H9 (cell line): ENCODE data around the gene SPDEF. TPM values are rescaled to one million over a fixed set of nuclear protein-coding genes. Genes with fewer than 3 reads are reported as not detected.

Experiments used
- DNase-seq: peaks from one replicate; pipeline ENCODE4 v3.0.0-alpha.2; 2017
- H2AFZ ChIP-seq: one replicate; pipeline ENCODE4 v1.6.1; 2013; ENCODE audit warnings: mild to moderate bottlenecking, low read length, control low read depth, moderate library complexity
- H2AK5ac ChIP-seq: 2 replicates; pipeline ENCODE4 v1.6.1; 2013; ENCODE audit warnings: low read length, control low read depth, mixed read lengths; ENCODE audit not compliant: insufficient read length
- H2BK120ac ChIP-seq: one replicate; pipeline ENCODE4 v1.6.1; 2013; ENCODE audit warnings: low read depth, mild to moderate bottlenecking, low read length, control low read depth, inconsistent platforms; ENCODE audit not compliant: poor library complexity, severe bottlenecking
- H2BK12ac ChIP-seq: 2 replicates; pipeline ENCODE4 v1.6.1; 2013; ENCODE audit warnings: low read length, control low read depth, mixed read lengths, low read depth; ENCODE audit not compliant: insufficient read length
- H2BK15ac ChIP-seq: 2 replicates; pipeline ENCODE4 v1.6.1; 2013; ENCODE audit warnings: low read depth, low read length, control low read depth
- H2BK20ac ChIP-seq: one replicate; pipeline ENCODE4 v1.6.1; 2013; ENCODE audit warnings: low read depth, mild to moderate bottlenecking, low read length, control low read depth, inconsistent platforms; ENCODE audit not compliant: poor library complexity, severe bottlenecking
- H2BK5ac ChIP-seq: 2 replicates; pipeline ENCODE4 v1.6.1; 2013; ENCODE audit warnings: low read length, control low read depth, mixed read lengths; ENCODE audit not compliant: insufficient read length
- H3K14ac ChIP-seq: 2 replicates; pipeline ENCODE4 v1.6.1; 2013; ENCODE audit warnings: low read length, control low read depth; ENCODE audit not compliant: insufficient read depth
- H3K18ac ChIP-seq: 2 replicates; pipeline ENCODE4 v1.6.1; 2013; ENCODE audit warnings: low read depth, mild to moderate bottlenecking, mixed read lengths, low read length, control low read depth; ENCODE audit not compliant: insufficient read length
- H3K23ac ChIP-seq: 2 replicates; pipeline ENCODE4 v1.6.1; 2013; ENCODE audit warnings: low read length, control low read depth, mixed read lengths, low read depth; ENCODE audit not compliant: insufficient read length
- H3K23me2 ChIP-seq: 2 replicates; pipeline ENCODE4 v1.6.1; 2013; ENCODE audit warnings: low read depth, mild to moderate bottlenecking, mixed read lengths, low read length, control low read depth; ENCODE audit not compliant: insufficient read length, poor library complexity, severe bottlenecking
- H3K27ac ChIP-seq: 2 replicates; pipeline ENCODE4 v1.5.1; 2013; ENCODE audit warnings: low read length, control low read depth, mixed read lengths, low read depth; ENCODE audit not compliant: insufficient read length
- H3K27me3 ChIP-seq: 2 replicates; pipeline ENCODE4 v1.6.1; 2013; ENCODE audit warnings: low read length, control low read depth, inconsistent platforms; ENCODE audit not compliant: insufficient read depth
- H3K4ac ChIP-seq: 2 replicates; pipeline ENCODE4 v1.6.1; 2013; ENCODE audit warnings: low read depth, mild to moderate bottlenecking, control low read depth, inconsistent platforms, low read length, moderate library complexity
- H3K4me1 ChIP-seq: 2 replicates; pipeline ENCODE4 v1.6.1; 2013; ENCODE audit warnings: low read length, control low read depth, inconsistent platforms; ENCODE audit not compliant: insufficient read depth
- H3K4me2 ChIP-seq: 2 replicates; pipeline ENCODE4 v1.6.1; 2013; ENCODE audit warnings: low read length, control low read depth, mixed read lengths; ENCODE audit not compliant: insufficient read length, insufficient read depth
- H3K56ac ChIP-seq: 2 replicates; pipeline ENCODE4 v1.6.1; 2013; ENCODE audit warnings: low read depth, mild to moderate bottlenecking, mixed read lengths, low read length, control low read depth; ENCODE audit not compliant: insufficient read length
- H3K79me1 ChIP-seq: 2 replicates; pipeline ENCODE4 v1.6.1; 2013; ENCODE audit warnings: low read depth, mild to moderate bottlenecking, moderate library complexity, low read length, control low read depth, inconsistent platforms; ENCODE audit not compliant: insufficient read depth, poor library complexity, severe bottlenecking
- H3K79me2 ChIP-seq: 2 replicates; pipeline ENCODE4 v1.6.1; 2013; ENCODE audit warnings: low read length, control low read depth, inconsistent platforms; ENCODE audit not compliant: insufficient read depth
- H3K9ac ChIP-seq: 2 replicates; pipeline ENCODE4 v1.6.1; 2013; ENCODE audit warnings: low read length, control low read depth, mixed read lengths; ENCODE audit not compliant: insufficient read length; ENCODE audit errors: extremely low read depth
- H3K9me3 ChIP-seq: one replicate; pipeline ENCODE4 v1.6.1; 2013; ENCODE audit warnings: low read depth, low read length, inconsistent platforms; ENCODE audit not compliant: control insufficient read depth
- H3T11ph ChIP-seq: one replicate; pipeline ENCODE4 v1.6.1; 2013; ENCODE audit warnings: mild to moderate bottlenecking, low read length, control low read depth, inconsistent platforms
- H4K20me1 ChIP-seq: one replicate; pipeline ENCODE4 v1.6.1; 2013; ENCODE audit not compliant: control insufficient read depth, insufficient read length, insufficient read depth
- H4K5ac ChIP-seq: 2 replicates; pipeline ENCODE4 v1.6.1; 2013; ENCODE audit warnings: low read depth, mild to moderate bottlenecking, mixed read lengths, low read length, control low read depth; ENCODE audit not compliant: insufficient read length
- H4K8ac ChIP-seq: replicated peaks from 2 replicates; pipeline ENCODE4 v1.6.1; 2013; ENCODE audit warnings: low read length, control low read depth, mixed read lengths, low read depth; ENCODE audit not compliant: insufficient read length
- H4K91ac ChIP-seq: 2 replicates; pipeline ENCODE4 v1.6.1; 2013; ENCODE audit warnings: low read depth, mild to moderate bottlenecking, moderate library complexity, mixed read lengths, low read length, control low read depth; ENCODE audit not compliant: insufficient read length
- H3K27ac Mint-ChIP-seq, 3 experiments: 2 replicates in 2 of 3; 3 replicates in 1 of 3; pipeline ENCODE4 v1.8.0; 2020 to 2021; ENCODE audit warnings: mixed read lengths in 3 of 3, mild to moderate bottlenecking in 1 of 3, moderate library complexity in 1 of 3
- H3K27me3 Mint-ChIP-seq: 2 replicates; pipeline ENCODE4 v1.8.0; 2021; ENCODE audit warnings: low read depth, mild to moderate bottlenecking, moderate library complexity, mixed read lengths
- H3K36me3 Mint-ChIP-seq, 3 experiments: 2 replicates in 2 of 3; 3 replicates in 1 of 3; pipeline ENCODE4 v1.8.0; 2020 to 2021; ENCODE audit warnings: low read depth in 3 of 3, mixed read lengths in 3 of 3; ENCODE audit not compliant: insufficient read depth in 1 of 3
- H3K4me1 Mint-ChIP-seq, 2 experiments: 2 replicates each; pipeline ENCODE4 v1.8.0; 2020; ENCODE audit warnings: mixed read lengths in 2 of 2
- H3K4me3 Mint-ChIP-seq, 2 experiments: 2 replicates in 1 of 2; 3 replicates in 1 of 2; pipeline ENCODE4 v1.8.0; 2020 to 2021; ENCODE audit warnings: mild to moderate bottlenecking in 2 of 2, mixed read lengths in 2 of 2, moderate library complexity in 1 of 2
- H3K9me3 Mint-ChIP-seq, 2 experiments: 2 replicates in 1 of 2; 3 replicates in 1 of 2; pipeline ENCODE4 v1.8.0; 2020; ENCODE audit warnings: mild to moderate bottlenecking in 2 of 2, mixed read lengths in 2 of 2, moderate library complexity in 1 of 2
- WGBS: extraction: QIAGEN DNeasy Blood & Tissue Kit; methylation state at CpG from one replicate; pipeline ENCODE4 v1.1.7; 2013; ENCODE audit warnings: missing lambda C conversion rate, low lambda C conversion rate, mixed read lengths; ENCODE audit not compliant: insufficient read length; ENCODE audit errors: extremely low coverage; 5-methylcytosine and 5-hydroxymethylcytosine counted together
- total RNA-seq: library from RNA; stranded (reverse); gene quantifications from 2 replicates; pipeline ENCODE4 v1.2.1, GENCODE V29; 2021
- TF ChIP-seq, protein P1 (sequence below): fragments of 200-600 bp; sonication (generic); conservative IDR thresholded peaks from 3 replicates; pipeline ENCODE4 v1.8.0; 2021; ENCODE audit warnings: antibody characterized with exemption, mild to moderate bottlenecking

Gene SPDEF
- total RNA-seq, 1 experiment from 2014 or later, result 0.15 TPM

DNA sequence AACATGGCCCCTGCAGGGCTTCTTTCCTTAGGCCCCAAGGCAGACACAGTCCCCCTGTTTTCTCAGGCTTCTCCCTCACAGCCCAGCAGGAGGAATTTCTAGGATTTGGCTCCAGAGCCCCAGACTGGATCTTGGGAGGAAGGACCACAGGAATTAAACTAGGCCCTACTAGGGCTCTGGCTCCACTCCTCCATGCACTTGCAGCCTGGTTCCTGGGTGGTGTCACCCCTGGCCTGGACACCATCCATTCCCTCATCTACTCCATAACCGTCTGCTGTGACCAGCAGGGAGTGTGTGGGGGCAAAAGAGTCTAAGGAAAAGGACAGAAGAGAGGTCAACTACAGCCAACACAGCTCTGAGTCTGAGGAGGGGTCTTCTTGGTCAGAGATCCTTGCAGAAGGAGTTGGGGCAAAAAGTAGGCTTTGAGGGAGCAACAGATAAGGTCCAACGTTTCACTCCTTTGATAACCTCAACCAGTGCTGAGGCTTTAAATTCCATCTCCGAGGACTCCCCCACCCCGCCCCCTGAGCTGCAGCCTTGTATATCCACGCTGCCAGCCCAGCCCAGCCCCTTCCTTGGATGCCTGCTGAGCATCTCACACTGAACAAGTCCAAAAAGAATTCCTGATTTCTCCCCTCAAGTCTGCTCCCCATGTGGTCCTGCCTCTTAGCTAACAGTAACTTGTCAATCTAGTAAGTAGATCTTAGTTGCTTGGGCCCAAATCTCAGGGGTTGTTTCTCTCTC, 27.9 kb upstream of the SPDEF start:
- H2BK15ac ChIP-seq, result no peak overlapping the region
- Mint-ChIP-seq H3K36me3 (peaks cover 0 to 3% (median 0%) of the 10 kb centered on the region in 3 experiments; a peak in 1 of 7 replicates), H3K27ac (peak overlapping the region; percentile 31 to 86 (median 67); a peak in 3 of 7 replicates), H3K9me3 (no peaks in the 10 kb centered on the region), H3K4me1 (peaks cover 37 to 51% of the 10 kb centered on the region in 2 experiments), H3K4me3 (no peak overlapping the region), H3K27me3 (no peaks in the 10 kb centered on the region; the same call in 1 of the 2 replicates)
- H3K23me2 ChIP-seq, result no peaks in the 10 kb centered on the region
- H2BK5ac ChIP-seq, result no peak overlapping the region
- H3K56ac ChIP-seq, result no peak overlapping the region
- H4K5ac ChIP-seq, result no peak overlapping the region
- no peaks in the 10 kb centered on the region for H3K79me2 ChIP-seq
- H4K91ac ChIP-seq, result no peak overlapping the region
- H2BK120ac ChIP-seq, result no peak overlapping the region
- H2BK12ac ChIP-seq, result no peak overlapping the region
- H3K9ac ChIP-seq, result no peak overlapping the region
- no peak overlapping the region for H3T11ph ChIP-seq
- no peaks in the 10 kb centered on the region for H3K9me3 ChIP-seq
- DNase-seq, result no peak
- H3K27me3 ChIP-seq, result no peaks in the 10 kb centered on the region
- H3K27ac ChIP-seq, result no peak overlapping the region
- TF ChIP-seq, protein P1, sequence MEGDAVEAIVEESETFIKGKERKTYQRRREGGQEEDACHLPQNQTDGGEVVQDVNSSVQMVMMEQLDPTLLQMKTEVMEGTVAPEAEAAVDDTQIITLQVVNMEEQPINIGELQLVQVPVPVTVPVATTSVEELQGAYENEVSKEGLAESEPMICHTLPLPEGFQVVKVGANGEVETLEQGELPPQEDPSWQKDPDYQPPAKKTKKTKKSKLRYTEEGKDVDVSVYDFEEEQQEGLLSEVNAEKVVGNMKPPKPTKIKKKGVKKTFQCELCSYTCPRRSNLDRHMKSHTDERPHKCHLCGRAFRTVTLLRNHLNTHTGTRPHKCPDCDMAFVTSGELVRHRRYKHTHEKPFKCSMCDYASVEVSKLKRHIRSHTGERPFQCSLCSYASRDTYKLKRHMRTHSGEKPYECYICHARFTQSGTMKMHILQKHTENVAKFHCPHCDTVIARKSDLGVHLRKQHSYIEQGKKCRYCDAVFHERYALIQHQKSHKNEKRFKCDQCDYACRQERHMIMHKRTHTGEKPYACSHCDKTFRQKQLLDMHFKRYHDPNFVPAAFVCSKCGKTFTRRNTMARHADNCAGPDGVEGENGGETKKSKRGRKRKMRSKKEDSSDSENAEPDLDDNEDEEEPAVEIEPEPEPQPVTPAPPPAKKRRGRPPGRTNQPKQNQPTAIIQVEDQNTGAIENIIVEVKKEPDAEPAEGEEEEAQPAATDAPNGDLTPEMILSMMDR, result no peak
- no peaks in the 10 kb centered on the region for H4K20me1 ChIP-seq
- H2BK20ac ChIP-seq, result no peak overlapping the region
- H3K4me1 ChIP-seq, result no peaks in the 10 kb centered on the region; the same call in 1 of the 2 replicates
- no peak overlapping the region for H2AFZ ChIP-seq
- no peak overlapping the region for H2AK5ac ChIP-seq
- H4K8ac ChIP-seq, result no peak overlapping the region
- H3K4ac ChIP-seq, result no peak overlapping the region
- H3K14ac ChIP-seq, result no peak overlapping the region
- H3K23ac ChIP-seq, result no peak overlapping the region
- no peak overlapping the region for H3K18ac ChIP-seq
- no peak overlapping the region for H3K4me2 ChIP-seq
- no peaks in the 10 kb centered on the region for H3K79me1 ChIP-seq
- WGBS, result no CpG with 5 or more reads among the region's 5 CpGs
